ENCODE data around the gene FGD3.

FGD3 gene

DNA sequence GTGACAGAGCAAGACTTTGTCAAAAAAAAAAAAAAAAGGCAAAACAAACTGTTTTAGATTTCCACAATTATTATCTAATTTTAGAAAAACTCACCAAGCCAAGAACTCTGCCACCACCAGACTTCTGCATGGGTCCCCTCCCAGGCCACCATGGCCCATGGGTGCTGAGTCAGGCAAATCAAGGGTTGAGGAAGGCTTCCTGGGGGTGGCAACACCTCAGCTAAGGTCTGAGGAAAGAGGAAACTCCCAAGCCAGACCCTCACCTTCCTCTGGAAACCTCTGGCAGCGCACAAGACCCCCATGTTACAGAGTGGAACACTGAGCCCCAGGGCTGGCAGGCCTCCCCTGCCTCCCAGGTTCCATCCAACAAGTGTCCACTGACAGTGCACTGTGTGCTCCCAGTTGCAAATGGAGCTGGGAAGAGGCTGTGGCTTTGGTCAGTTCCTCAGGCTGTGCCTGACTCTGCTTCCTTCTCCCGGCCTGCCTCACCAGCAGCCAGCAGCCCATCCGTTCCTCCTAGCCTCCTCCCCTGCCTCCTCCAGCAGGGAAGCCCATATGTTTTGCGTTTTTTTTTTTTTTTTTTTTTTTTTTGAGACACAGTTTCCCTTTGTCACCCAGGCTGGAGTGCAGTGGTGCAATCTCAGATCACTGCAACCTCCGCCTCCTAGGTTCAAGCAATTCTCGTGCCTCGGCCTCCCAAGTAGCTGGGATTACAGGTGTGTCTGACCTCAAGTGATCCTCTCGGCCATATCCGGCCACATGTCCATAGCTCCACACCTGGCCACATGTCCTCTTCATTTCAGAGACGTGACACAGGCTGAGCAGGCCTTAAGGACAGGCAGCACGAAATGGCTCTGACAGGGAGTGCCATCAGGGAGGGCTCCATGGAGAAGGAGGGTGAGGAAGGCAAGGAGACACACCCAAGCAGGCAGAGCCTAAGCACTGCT is 107.7 kb downstream of the FGD3 start:
- no peak for DNase-seq (ENCODE audit: low read depth)

DNA sequence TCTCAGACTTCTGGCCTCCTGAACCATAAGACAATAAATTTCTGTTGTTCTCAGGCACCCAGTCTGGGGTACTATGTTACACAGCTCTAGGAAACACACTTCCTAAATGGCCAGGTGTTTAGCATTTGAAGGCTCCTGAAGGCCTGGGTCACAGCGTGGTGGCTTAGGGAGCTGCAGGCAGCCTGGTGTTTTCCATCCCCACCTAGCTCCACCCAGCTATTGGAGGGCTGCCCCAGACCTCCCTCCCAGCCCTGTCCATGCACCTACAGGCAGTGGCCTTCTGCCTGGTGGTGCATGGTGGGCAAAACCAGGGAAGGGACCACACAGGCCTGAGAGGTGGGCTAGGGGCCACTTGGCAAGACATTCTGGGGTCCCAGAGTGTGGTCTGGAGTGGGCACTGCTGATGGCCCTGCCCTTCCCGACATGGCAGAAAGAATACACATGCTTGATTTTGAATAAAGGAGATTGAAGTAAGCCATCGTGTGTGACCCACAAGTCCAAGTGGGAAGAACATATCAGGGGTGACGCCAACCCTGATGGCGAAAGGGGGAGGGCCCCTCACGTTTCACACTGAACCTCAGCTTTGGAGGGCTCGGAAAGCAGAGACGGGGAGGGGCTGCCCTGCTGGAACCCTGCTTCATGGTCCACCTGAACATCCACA is 109.8 kb downstream of the FGD3 start:
- no peak for DNase-seq (ENCODE audit: low read depth)

DNA sequence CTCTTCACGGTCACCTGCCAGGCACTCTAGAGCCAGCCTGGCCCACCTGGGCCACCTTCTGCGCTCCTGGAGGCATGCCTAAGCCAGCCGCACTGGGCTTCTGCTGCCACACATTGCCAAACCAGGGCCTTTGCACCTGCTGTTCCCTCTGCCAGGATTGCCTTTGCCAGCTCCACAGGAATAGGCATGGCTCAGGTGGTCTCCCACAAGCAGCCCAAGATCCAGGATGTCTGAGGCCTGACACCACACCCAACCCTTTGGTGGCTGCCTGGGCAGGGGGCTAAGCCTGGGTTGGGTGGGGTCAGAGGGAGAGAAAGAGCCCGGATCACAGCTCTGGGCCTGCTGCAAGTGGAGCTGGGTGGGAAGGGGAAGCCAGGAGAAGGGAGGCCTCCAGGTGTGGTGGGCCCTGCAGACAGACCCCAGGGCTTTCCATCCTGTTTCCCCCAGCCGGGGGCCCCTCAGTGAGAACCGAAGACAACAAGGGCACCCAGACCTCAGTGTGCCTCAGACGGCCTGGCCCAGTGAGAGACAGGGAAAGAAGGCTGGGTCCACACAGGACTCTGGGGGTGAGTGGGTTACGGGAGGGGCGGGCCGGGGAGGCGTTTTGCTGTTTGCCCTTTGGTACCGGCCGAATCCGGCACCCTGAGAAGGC is 110.5 kb downstream of the FGD3 start:
- no peak for DNase-seq (ENCODE audit: low read depth)

DNA sequence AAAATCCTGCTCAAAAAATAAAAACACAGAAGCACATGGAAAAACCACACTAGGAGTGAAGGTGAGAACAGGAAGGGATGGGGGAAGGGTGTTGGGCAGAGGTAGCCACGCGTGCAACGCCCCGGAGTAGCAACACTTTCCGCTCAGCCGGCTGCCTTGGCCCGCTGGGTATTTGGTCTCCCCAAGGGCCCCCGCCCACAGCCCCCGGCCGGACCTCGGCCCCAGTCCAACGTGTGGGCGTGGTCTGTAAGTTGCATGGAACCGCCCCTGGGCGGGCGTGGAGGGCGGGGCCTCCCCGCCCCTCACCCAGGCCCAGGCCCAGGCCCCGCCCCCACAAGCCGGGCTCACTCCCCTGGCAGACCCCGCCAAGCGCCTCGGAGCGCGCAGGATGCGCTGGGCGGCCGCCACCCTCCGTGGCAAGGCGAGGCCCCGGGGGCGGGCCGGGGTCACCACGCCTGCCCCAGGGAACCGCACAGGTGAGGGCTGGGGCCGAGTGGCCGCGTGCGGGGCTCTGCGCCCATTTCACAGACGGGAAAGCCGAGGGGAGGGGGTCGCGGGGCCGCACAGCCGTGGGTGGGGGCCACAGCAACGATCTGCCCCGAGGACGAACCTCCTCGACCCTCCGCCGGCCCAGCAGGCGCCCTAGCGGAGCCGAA is 111.2 kb downstream of the FGD3 start, which contains the start of gene SUSD3:
Gene SUSD3 (plus strand): TSS at position 347 of the 656 bp plus-strand sequence. CDS start 42 bp downstream, at position 389.
- peak; percentile 46 for DNase-seq (ENCODE audit: low read depth)

DNA sequence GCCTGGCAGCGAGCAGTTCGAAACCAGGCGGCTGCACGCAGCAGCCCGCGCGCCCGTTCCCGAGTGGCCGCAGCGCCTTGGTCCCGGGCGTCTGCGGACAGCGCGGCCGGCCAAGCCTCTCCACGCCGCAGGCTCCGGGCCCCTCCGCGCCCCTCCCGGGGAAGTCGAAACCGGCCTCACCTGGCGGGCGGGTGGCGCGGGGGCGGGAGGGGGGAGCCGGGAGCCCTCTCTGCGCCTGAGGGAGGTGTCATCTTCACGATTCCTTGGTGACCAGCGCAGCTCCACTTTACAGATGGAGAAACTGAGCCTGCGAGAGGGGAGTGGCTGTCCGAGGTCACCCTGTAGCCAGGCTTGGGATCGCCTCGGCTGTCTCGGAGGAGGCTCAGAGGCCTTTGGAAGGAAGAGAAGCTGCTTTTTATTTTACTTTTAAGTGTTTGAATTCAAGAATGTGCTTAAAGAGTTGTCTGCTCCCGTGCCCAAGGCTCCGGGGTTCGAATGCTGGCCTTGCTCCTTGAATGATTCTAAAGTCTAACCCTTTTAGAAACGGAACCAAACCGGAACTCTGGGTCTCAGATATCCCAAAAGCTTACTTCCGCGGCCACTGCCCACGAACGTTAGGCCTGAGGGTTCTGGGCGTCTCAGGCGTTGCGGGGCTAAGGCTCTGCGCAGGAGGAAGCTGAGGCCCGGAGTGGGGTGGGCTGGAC is 111.8 kb downstream of the FGD3 start:
- DNase-seq (ENCODE audit: low read depth) = no peak

DNA sequence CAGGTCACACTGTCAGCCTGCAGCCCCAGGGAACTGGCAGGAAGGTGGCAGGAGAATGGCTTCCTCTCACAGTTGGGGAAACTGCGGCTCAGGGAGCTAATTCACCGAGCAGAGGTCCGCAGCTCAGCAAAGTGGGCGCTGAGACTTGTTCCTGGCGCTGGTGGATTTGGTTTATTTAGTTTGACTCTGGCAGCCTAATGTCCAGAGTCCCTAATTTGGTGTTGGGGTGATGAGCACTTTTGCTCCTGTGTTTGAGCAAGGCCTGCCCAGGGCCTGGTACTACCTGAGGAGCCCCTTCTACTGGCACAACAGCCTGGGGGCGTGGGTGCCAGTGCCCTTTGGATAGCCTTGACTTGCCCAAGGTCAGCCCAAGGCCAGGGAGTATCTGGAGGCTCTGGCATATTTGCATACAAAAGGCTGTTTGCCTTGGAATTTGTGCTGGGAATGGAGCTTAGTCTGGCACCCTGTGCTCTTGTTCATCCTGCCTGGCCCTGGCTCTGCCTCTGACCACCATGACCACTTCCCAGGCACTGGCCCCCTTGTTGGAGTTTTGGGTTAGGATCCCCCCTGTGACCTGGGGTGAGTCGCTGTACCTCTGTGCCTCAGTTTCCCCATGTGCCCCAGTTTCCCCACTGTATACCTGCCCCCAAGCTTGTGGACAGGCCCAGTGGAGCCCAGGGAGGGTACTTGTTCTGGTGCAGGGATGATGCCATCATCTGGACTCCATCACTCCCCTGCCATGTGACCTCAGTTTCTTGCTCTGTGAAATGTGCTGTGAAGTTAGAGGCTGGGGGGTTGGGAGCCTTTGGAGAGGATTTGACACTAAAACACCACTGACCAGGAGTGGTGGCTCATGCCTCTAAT is 112.6 kb downstream of the FGD3 start:
- DNase-seq (ENCODE audit: low read depth) = no peak

DNA sequence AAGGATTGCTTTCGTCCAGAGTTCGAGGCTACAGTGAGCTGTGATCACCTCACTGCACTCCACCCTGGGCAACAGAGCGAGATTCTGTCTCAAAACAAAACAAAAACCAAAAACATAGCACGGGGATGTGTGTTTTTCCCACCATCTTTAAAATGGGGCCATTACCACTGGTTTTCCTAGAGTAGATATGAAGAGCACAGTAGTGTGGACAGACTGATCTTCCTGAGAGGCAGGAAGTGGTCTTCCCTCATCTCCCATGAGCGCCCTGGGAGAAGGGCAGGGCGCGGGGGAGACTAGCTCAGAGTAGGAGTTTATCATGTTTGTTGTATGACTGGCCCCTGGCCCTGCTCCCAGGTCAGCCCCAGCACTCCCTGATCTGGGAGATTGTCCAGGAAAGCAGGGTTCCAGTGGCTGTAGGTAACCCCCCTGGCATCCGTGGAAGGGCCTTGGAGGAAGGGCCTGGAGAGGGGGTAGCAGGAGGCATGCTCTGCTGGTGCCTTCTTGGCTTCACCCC is 113.5 kb downstream of the FGD3 start:
- DNase-seq (ENCODE audit: low read depth) = no peak

DNA sequence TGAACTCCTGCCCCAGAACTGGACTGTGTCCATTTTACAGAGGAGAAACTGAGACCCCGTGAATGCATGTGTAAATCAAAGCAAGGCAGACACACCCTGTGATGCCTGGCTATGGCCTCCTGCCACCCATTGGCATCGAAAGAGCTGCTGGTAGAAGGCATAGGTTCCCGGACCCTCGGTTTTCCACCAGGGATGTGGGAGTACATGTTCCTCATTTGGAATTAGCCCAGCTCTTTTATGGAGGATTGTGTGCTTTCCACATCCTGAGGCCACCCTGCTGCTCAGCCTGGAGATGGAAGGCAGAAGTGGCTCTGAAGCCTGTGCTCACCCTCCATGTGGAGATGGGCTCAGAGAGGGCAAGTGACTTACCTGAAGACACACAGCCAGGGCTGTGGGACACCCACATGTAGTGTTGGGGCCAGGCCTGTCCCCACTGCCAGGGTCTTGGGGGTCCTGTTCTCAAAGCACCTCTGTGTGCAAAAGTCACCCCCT is 114.0 kb downstream of the FGD3 start:
- no peak for DNase-seq (ENCODE audit: low read depth)

DNA sequence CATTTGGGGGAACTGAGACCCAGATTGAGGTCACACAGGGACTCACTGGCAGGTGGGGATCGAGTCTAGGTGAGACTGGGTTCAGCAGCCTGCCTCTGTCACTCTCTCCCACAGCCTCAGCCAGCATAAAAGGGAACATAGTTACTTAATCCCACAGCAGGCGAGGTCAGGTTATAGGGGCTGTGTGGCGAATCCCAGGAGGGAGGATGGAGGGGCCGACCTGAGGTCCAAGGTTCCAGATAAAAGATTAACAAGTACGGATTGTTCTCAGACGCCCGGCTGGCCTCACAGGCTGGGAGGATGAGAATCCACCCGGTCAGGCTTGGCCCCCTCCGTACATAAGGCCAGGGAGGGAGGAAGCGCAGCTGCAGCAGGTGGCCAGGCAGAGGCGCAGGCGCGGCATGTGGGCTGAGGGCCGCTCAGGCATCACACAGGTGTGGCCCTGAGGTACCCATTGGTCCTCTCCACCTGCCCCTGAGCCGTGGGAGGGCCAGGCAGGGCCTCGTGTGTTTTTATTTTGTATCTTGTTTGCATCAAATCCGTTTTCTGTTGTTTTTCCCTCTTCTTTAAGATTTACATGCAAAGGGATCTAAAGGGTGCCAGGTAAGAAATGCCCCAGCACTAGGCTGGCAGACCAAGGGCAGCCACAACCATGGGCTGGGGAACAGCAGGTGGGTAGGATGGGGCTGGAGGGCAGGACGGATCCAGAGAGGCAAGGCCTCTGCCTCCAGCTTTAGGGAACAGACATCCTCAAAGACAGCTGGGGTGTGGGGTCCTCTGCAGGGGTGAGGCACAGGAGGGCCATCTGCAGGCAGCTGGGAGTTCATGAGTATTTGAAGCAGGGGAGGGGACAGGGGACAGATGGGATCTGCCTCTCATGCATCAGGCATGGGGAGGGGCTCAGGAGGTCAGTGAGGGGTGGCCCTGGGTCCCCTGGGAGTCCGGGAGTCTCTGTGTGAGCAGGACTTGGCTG is 114.8 kb downstream of the FGD3 start:
- DNase-seq (ENCODE audit: low read depth) = no peak

DNA sequence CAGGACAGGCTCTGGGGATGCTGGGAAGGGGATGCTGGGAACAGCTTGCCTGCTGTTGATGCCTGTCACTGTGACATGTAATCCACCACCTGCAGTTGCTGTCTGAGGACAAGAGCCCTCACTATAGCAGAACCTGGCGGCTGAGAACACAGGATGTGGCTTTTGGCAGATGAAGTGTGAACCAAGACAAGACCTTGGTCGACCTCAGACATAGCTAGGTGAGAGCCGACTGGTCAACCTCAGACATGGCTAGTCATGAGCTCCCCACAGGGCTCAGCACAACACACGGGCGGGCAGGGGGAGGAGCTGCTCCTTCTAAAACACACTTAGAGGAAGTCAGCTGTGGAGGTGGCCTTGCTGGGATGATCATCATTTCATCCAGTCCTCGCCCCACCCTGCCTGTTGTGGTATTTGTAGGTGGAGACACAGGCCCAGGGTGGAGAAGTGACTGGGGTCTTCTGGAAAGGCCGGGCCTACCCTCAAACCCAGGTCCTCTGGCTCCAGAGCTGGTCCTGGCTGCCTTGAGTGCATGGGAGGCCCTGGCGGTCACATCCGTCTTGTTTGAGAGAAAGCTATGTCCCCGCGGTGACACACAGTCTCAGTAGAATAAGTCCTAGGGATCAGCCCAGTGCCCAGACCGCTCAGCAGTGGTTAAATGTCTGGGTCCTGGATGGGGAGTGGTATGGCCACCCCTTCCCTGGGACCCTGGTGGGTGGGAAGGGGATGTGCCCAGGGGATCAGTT is 117.2 kb downstream of the FGD3 start:
- DNase-seq (ENCODE audit: low read depth) = peak; percentile 83

DNA sequence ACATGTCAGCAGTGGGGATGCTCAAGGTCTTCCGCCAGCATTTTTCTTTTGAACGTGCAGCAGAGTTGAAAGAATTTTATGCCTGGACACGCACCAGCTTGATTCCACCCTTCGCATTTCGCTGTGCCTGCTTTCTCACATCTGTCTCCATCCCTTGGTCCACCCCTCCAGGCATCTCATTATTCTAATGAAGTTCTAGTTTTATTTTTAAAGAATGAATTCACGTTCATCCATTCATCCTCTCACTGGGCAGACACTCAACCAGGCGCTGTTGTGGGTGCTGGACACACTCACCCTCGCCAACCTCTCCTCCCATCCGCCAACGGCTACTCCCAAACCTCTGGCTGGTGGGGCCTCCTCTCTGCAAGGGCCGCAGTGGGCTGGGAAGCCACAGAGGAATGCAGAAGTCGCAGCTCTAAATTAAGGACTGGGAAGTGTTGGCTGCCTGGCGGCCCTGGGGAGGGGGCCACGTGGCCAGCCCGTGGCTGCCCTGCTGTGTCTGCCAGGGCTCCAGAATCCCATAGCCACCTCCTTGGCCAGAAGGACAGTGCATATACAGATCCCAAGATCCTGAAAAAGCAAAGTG is 117.9 kb downstream of the FGD3 start:
- DNase-seq (ENCODE audit: low read depth) = no peak

DNA sequence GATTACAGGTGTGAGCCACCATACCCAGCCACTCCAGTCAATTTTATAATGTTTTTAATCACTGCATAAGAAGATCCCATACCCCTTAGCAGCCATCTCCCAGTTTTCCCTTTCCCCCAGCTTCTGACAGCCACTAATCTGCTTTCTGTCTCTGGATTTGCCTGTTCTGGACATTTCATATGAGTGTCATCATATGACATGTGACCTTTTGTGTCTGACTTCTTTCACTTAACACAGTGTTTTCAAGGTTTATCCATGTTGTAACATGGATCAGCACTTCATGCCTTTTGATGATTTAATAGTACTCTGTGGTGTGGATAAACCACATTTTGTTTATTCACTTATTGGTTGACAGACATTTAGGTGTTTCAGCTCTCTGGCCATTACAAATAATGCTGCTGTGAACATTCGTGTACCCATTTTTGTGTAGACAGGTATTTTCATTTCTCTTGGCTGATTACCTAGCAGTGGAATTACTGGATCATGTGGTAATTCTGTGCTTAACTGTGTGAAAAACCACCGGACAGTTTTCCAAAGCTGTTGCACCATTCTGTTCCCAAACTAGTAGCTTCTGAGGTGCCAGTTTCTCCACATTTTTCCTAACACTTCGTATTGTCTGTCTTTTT is 119.8 kb downstream of the FGD3 start:
- no peak for DNase-seq (ENCODE audit: low read depth)

DNA sequence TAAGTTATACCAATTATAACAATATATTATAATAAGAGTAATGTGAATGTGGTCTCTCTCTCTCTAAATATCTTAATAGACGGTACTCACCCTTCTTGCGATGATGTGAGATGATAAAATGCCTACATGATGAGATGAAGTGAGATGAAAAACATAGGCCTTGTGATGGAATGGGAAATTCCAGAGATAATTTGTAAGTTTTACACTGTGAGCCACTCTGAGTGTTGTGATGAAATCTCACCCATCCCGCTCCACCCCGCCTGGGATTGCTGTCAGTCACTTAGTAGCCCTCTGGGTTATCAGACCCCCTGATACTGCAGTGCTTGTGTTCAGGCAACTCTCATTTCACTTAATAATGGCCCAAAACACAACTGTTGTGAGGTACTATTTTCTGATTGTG is 121.6 kb downstream of the FGD3 start:
- DNase-seq (ENCODE audit: low read depth) = no peak

DNA sequence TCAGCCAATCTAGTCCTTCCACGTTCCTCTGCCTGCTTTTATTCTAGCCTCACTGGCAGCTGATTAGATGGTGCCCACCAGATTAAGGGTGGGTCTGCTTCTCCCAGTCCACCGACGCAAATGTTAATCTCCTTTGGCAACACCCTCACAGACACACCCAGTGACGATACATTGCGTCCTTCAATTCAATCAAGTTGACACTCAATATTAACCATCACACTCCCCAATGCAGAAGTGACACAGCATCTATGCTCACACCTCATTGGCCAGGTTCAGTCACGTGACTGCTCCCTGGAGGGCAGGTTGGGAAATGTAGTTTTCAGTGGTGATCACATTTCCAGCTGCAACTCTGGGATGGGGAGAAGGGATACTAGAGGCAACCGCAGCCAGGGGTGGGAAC is 124.1 kb downstream of the FGD3 start:
- DNase-seq (ENCODE audit: low read depth) = no peak

DNA sequence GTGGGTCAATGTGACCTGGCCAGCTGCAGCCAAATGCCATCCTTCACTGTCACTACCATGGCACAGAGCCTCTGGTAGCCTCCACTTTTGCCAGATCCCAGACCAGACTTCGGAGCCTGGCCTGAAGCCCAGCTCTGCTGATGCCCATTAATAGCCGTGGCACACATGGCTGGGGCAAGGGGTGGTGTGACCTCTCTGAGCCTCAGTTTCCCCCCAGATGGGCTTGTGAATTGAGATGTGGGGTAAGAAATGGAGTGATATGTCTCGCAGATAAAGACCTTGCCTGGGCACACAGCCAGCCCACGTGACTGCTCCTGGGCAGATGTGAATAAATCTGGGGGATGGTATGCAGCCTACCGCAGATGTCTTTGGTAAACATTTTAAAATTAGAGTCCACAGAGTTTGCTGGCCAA is 125.1 kb downstream of the FGD3 start:
- DNase-seq (ENCODE audit: low read depth) = no peak

DNA sequence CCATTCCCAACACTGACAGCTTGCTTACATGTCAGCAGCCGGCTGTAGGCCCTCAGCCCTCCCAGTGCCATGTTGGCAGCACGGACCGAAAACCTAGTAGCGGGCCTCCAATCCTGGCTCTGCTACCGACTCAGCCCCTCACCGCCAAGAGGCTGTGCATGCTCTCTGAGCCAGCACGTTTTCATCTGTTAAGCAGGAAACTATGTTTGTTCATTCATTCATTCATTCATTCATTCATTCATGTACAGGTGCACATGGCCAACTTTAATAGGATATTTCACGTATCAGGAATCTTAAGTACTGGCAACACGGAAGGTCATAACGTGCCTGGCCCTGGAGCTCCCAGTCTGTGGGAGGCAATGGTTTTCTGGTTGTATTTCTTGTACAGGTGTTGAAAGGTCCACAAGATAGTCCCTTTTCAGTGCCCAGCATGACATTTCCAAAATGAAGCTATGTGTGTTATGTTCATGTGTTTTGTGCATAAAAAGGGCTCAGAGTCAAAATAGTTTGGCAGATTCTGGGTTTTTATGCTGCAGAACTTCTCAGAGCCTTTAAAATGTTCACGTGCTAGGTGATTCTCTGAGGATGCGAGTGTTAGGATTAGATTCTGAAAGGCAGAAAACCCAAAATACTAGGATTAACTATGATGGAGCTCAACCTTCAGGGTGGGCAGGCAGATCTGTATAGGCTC is 128.9 kb downstream of the FGD3 start:
- no peak for DNase-seq (ENCODE audit: low read depth)

DNA sequence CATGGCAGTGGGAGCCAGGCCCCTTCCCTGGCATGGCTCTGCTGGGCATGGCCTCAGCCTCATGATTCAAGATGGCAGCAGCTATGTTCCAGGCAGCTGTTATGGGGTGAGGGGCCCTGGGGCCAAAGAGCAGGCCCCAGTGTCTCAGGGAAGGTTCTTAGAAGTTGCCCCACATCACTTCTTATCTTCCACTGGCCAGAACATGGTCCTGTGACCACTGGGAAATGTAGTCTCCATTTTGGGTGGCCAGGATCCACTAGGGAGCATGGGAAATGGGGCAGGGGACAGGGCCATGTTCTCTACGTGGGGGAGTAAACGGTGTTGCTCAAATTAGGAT is 129.4 kb downstream of the FGD3 start:
- no peak for DNase-seq (ENCODE audit: low read depth)

All from activated gamma-delta T cell treated with anti-CD3 and anti-CD28 coated beads, Interleukin-2, amount 50 U/mL, for 16 hours (primary cell).